H1 (cell line): Measurements from ENCODE around the gene CD248. TPM values are rescaled to one million over a fixed set of nuclear protein-coding genes. Genes with fewer than 3 reads are reported as not detected.

Source experiments
- GABPA ChIP-seq: IDR thresholded peaks from 2 replicates; pipeline ENCODE4 v1.6.1; 2011; ENCODE audit warnings: mild to moderate bottlenecking, low read length, moderate library complexity, borderline replicate concordance; ENCODE audit not compliant: insufficient read depth
- JUND ChIP-seq: IDR thresholded peaks from 2 replicates; pipeline ENCODE4 v1.6.1; 2011; ENCODE audit warnings: mild to moderate bottlenecking, improper control_type of control experiment, low read length
- SP2 ChIP-seq: IDR thresholded peaks from 2 replicates; pipeline ENCODE4 v1.6.1; 2012; ENCODE audit warnings: mild to moderate bottlenecking, low read length, inconsistent platforms
- TAF7 ChIP-seq: optimal IDR thresholded peaks from 2 replicates; pipeline ENCODE3; 2011; ENCODE audit warnings: low read depth, mild to moderate bottlenecking, inconsistent platforms, low read length, moderate library complexity, borderline replicate concordance
- TBP ChIP-seq: IDR thresholded peaks from 2 replicates; pipeline ENCODE4 v1.6.1; 2011; ENCODE audit warnings: low read depth, low read length, improper control_type of control experiment
- polyA plus RNA-seq, 7 experiments: library from polyadenylated mRNA; depleted of rRNA in 3 of 7; stranded (reverse) in 5 of 7; unstranded in 2 of 7; fragments of >200 nt in 5 of 7; fragments of 200-250 nt in 2 of 7; gene quantifications; 1 replicate in 5 of 7; 2 replicates in 1 of 7; 4 replicates in 1 of 7; pipeline versions ENCODE4 v1.2.1 to v1.2.3, GENCODE V29; 2011 to 2013; ENCODE audit warnings: missing spikeins in 2 of 7, mixed read lengths in 2 of 7
- total RNA-seq: library from RNA; stranded (reverse); fragmentation: NEBNext Ultra II Directional; extraction: Animal tissue kit (Norgen Biotek cat#: 25700); gene quantifications from 2 replicates; pipeline ENCODE4 v1.2.1, GENCODE V29; 2021
- TF ChIP-seq, protein P1 (sequence below): IDR thresholded peaks from 2 replicates; pipeline ENCODE4 v1.6.1; 2012; ENCODE audit warnings: inconsistent platforms

Gene CD248
- total and polyA plus RNA-seq, 2 of the 8 experiments (the other 6 are each of a cell fraction or from before 2014, with no cell fraction given) = 2.7 to 3.9 TPM

DNA sequence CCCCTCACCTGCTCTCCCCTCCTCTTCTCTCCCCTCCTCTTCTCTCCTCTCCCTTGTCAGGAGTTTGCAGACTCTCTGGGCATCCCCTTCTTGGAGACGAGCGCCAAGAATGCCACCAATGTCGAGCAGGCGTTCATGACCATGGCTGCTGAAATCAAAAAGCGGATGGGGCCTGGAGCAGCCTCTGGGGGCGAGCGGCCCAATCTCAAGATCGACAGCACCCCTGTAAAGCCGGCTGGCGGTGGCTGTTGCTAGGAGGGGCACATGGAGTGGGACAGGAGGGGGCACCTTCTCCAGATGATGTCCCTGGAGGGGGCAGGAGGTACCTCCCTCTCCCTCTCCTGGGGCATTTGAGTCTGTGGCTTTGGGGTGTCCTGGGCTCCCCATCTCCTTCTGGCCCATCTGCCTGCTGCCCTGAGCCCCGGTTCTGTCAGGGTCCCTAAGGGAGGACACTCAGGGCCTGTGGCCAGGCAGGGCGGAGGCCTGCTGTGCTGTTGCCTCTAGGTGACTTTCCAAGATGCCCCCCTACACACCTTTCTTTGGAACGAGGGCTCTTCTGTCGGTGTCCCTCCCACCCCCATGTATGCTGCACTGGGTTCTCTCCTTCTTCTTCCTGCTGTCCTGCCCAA is 40.7 kb downstream of the CD248 start (continued):
- TF ChIP-seq TAF7 (no peak), TBP (no peak), SP2 (no peak), GABPA (no peak), JUND (no peak)
- TF ChIP-seq, protein P1, sequence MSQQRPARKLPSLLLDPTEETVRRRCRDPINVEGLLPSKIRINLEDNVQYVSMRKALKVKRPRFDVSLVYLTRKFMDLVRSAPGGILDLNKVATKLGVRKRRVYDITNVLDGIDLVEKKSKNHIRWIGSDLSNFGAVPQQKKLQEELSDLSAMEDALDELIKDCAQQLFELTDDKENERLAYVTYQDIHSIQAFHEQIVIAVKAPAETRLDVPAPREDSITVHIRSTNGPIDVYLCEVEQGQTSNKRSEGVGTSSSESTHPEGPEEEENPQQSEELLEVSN = no peak
- TF ChIP-seq, all 59 proteins: peak for 0
